GM12878 (cell line): ENCODE data around the gene RCCD1. TPM values are rescaled to one million over a fixed set of nuclear protein-coding genes. Genes with fewer than 3 reads are reported as not detected.

Source experiments
- ATAC-seq: fragments of 200-7000 bp; cut with Tn5 transposase; 3 replicates; pipeline ENCODE4 v1.9.1; 2020; ENCODE audit warnings: mild to moderate bottlenecking, moderate library complexity
- BruUV-seq: library from RNA; stranded (reverse); fragments of 400-500 nt; replicated peaks from 2 replicates; lab custom pipeline; 2021; lab: Mats Ljungman, UMichigan
- CTCF ChIA-PET: fragments of 300-600 bp; sonication (Branson Sonifier 250); formaldehyde crosslinking; extraction: SDS; loops from one replicate; lab custom pipeline; 2021; ENCODE audit warnings: inconsistent platforms; lab: Yijun Ruan, JAX
- POLR2A ChIA-PET: fragments of 350-600 bp; formaldehyde crosslinking; extraction: SDS; loops from one replicate; lab custom pipeline; 2021; ENCODE audit warnings: inconsistent platforms; lab: Charles Lee
- RAD21 ChIA-PET: fragments of 300-600 bp; sonication (Branson Sonifier 250); formaldehyde crosslinking; loops from one replicate; lab custom pipeline; 2023; ENCODE audit warnings: antibody characterized with exemption; ENCODE audit not compliant: unreplicated experiment; lab: Charles Lee
- SMC1A ChIA-PET: fragments of 300-600 bp; sonication (Branson Sonifier 250); formaldehyde crosslinking; loops from one replicate; lab custom pipeline; 2023; ENCODE audit not compliant: unreplicated experiment, uncharacterized antibody; lab: Charles Lee
- DNase-seq: peaks from one replicate; pipeline ENCODE4 v3.0.0-alpha.2; 2011; ENCODE audit warnings: low read depth, low spot score
- FAIRE-seq: peaks from 3 replicates; lab custom pipeline; 2011; peaks lifted over from hg19 to GRCh38; lab: Jason Lieb, UNC
- H2AFZ ChIP-seq: 2 replicates; pipeline ENCODE4 v1.6.0; 2011; ENCODE audit warnings: low read depth, low read length, control low read depth; ENCODE audit not compliant: control insufficient read depth
- H3K27ac ChIP-seq: 2 replicates; pipeline ENCODE4 v1.5.1; 2011; ENCODE audit warnings: control low read depth; ENCODE audit not compliant: control insufficient read depth, insufficient read depth
- H3K27me3 ChIP-seq, 2 experiments: replicated peaks in 1 of 2; 2 replicates each; pipeline versions ENCODE4 v1.6.0 to v1.6.1; 2011; ENCODE audit warnings: low read length in 1 of 2; ENCODE audit not compliant: control insufficient read depth in 2 of 2, insufficient read depth in 2 of 2
- H3K36me3 ChIP-seq, 2 experiments: 2 replicates each; pipeline ENCODE4 v1.5.1; 2011; ENCODE audit warnings: low read length in 1 of 2; ENCODE audit not compliant: control insufficient read depth in 2 of 2, insufficient read depth in 2 of 2
- H3K4me1 ChIP-seq: 2 replicates; pipeline ENCODE4 v1.6.1; 2011; ENCODE audit warnings: mild to moderate bottlenecking, low read length, moderate library complexity, mixed read lengths; ENCODE audit not compliant: control insufficient read depth, insufficient read depth
- H3K4me2 ChIP-seq: 2 replicates; pipeline ENCODE4 v1.6.0; 2011; ENCODE audit warnings: control low read depth; ENCODE audit not compliant: control insufficient read depth, insufficient read depth
- H3K4me3 ChIP-seq: fragments of 200-600 bp; sonication (generic); 2 replicates; pipeline ENCODE4 v1.5.1; 2016
- H3K79me2 ChIP-seq: 2 replicates; pipeline ENCODE4 v1.6.0; 2011; ENCODE audit warnings: low read length; ENCODE audit not compliant: control insufficient read depth, insufficient read depth
- H3K9ac ChIP-seq: 2 replicates; pipeline ENCODE4 v1.8.0; 2011; ENCODE audit warnings: low read length, control low read depth, mixed read lengths; ENCODE audit not compliant: control insufficient read depth, insufficient read depth
- H3K9me3 ChIP-seq: replicated peaks from 3 replicates; pipeline ENCODE4 v1.5.1; 2011; ENCODE audit warnings: mild to moderate bottlenecking, low read length; ENCODE audit not compliant: control insufficient read depth, insufficient read depth
- H4K20me1 ChIP-seq: 2 replicates; pipeline ENCODE4 v1.6.0; 2011; ENCODE audit not compliant: control insufficient read depth, insufficient read depth
- ATF7 ChIP-seq: fragments of 450-650 bp; IDR thresholded peaks from 2 replicates; pipeline ENCODE4 v1.6.1; 2016; ENCODE audit warnings: low read depth, mild to moderate bottlenecking
- CBFB ChIP-seq: IDR thresholded peaks from 2 replicates; pipeline ENCODE4 v1.6.1; 2016; ENCODE audit warnings: antibody characterized with exemption, low read depth
- CREM ChIP-seq: IDR thresholded peaks from 2 replicates; pipeline ENCODE4 v1.6.1; 2014; ENCODE audit warnings: antibody characterized with exemption, low read depth
- HDAC2 ChIP-seq: fragments of 200-600 bp; sonication (generic); IDR thresholded peaks from 2 replicates; pipeline ENCODE4 v1.6.1; 2017
- HDAC6 ChIP-seq: fragments of 200-600 bp; sonication (generic); IDR thresholded peaks from one replicate; pipeline ENCODE4 v1.8.0; 2017; ENCODE audit warnings: antibody characterized with exemption; ENCODE audit not compliant: unreplicated experiment
- IKZF1 ChIP-seq: fragments of 450-650 bp; conservative IDR thresholded peaks from 2 replicates; pipeline ENCODE4 v1.6.1; 2017; ENCODE audit warnings: antibody characterized with exemption, mild to moderate bottlenecking
- NFYA ChIP-seq: IDR thresholded peaks from 2 replicates; pipeline ENCODE4 v1.6.1; 2011; ENCODE audit warnings: low read depth, mild to moderate bottlenecking, low read length, improper control_type of control experiment, borderline replicate concordance
- NFYB ChIP-seq: IDR thresholded peaks from 2 replicates; pipeline ENCODE4 v1.6.1; 2011; ENCODE audit warnings: low read depth, mild to moderate bottlenecking, low read length, improper control_type of control experiment, moderate library complexity; ENCODE audit not compliant: insufficient read depth
- RFX5 ChIP-seq: IDR thresholded peaks from 2 replicates; pipeline ENCODE4 v1.6.1; 2011; ENCODE audit warnings: low read depth, low read length, improper control_type of control experiment
- SMAD5 ChIP-seq: IDR thresholded peaks from 2 replicates; pipeline ENCODE4 v1.6.1; 2016; ENCODE audit warnings: antibody characterized with exemption, low read depth
- SMC3 ChIP-seq: IDR thresholded peaks from 2 replicates; pipeline ENCODE4 v1.6.1; 2011; ENCODE audit warnings: low read length, improper control_type of control experiment, borderline replicate concordance
- TCF3 ChIP-seq: IDR thresholded peaks from 2 replicates; pipeline ENCODE4 v1.6.1; 2012; ENCODE audit warnings: low read depth, mild to moderate bottlenecking, low read length, borderline replicate concordance; ENCODE audit not compliant: insufficient read depth
- TCF7 ChIP-seq: IDR thresholded peaks from 2 replicates; pipeline ENCODE4 v1.6.1; 2014; ENCODE audit warnings: antibody characterized with exemption, borderline replicate concordance
- ZBTB4 ChIP-seq: fragments of 450-650 bp; formaldehyde crosslinking; IDR thresholded peaks from 2 replicates; pipeline ENCODE4 v1.4.0; 2022; ENCODE audit warnings: mild to moderate bottlenecking, moderate library complexity
- WGBS: methylation state at CpG from one replicate; pipeline ENCODE4 v1.1.6; 2016; ENCODE audit warnings: low lambda C conversion rate; ENCODE audit not compliant: insufficient replicate concordance, insufficient coverage; ENCODE audit errors: missing lambda C conversion rate; 5-methylcytosine and 5-hydroxymethylcytosine counted together
- in situ Hi-C: fragments of 300-500 bp; cut with MboI; formaldehyde crosslinking; loops from 9 replicates; pipeline ENCODE4 v1.14.3; 2018; ENCODE audit warnings: mixed read lengths
- intact Hi-C: fragments of 100-400 bp; cut with micrococcal nuclease; formaldehyde crosslinking; loops from one replicate; pipeline ENCODE4 v1.14.2; 2022; ENCODE audit not compliant: unreplicated experiment
- polyA plus RNA-seq, 11 experiments: library from polyadenylated mRNA; depleted of rRNA in 4 of 11; unstranded in 6 of 11; stranded (reverse) in 5 of 11; fragments of >200 nt; fragmentation: Nextera tagmentation in 4 of 11; fragmentation: Illumina TruSeq in 1 of 11; extraction: Ambion mirVana in 4 of 11; extraction: Trizol in 1 of 11; gene quantifications; 1 replicate in 1 of 11; 2 replicates in 10 of 11; pipeline versions ENCODE4 v1.2.1 to v1.2.3, GENCODE V29; 2011 to 2016; ENCODE audit warnings: inconsistent platforms in 2 of 11, missing spikeins in 2 of 11, low read depth in 1 of 11
- total RNA-seq, 4 experiments: library from RNA; depleted of rRNA in 3 of 4; stranded (reverse); fragments of >200 nt in 3 of 4; fragmentation: Illumina TruSeq in 1 of 4; extraction: Trizol in 1 of 4; gene quantifications; 2 replicates each; pipeline versions ENCODE4 v1.2.1 to v1.2.3, GENCODE V29; 2013 to 2021
- TF ChIP-seq, protein P1 (sequence below): fragments of 450-650 bp; IDR thresholded peaks from 2 replicates; pipeline ENCODE4 v1.6.1; 2016; ENCODE audit warnings: mild to moderate bottlenecking, moderate library complexity, borderline replicate concordance
- TF ChIP-seq, protein P2 (sequence below): fragments of 150-350 bp; IDR thresholded peaks from 2 replicates; pipeline ENCODE4 v1.6.1; 2014; ENCODE audit warnings: mild to moderate bottlenecking, low read depth, low read length

RCCD1 gene
- total and polyA plus RNA-seq, 10 of the 15 experiments (the other 5 are each of a cell fraction or from before 2014, with no cell fraction given): 5.2 to 30.4 (median 20.9) TPM

DNA sequence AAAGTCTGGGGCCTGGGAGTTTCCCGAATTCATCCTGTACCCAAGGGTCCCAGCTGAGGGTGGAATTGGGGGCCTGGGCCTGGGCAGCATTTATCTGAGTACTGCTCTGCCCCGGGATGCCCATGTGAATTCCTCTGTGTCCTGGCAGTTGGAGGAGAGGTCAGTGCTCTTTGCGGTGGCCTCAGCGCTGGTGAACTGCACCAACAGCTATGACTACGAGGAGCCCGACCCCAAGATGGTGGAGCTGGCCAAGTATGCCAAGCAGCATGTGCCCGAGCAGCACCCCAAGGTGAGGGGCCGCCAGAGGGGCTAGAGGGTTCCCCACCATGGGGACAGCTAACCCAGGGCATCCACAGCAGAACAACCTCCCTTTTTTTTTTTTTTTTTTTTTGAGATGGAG is 6.2 kb upstream of the RCCD1 start:
- Histone ChIP-seq H3K27ac (no peak overlapping the region), H3K27me3 (no peaks in the 10 kb centered on the region), H3K4me2 (no peak overlapping the region), H3K9ac (no peak overlapping the region), H4K20me1 (no peaks in the 10 kb centered on the region), H3K36me3 (peaks cover 23 to 31% of the 10 kb centered on the region in 2 experiments), H3K4me1 (no peaks in the 10 kb centered on the region), H3K79me2 (no peaks in the 10 kb centered on the region), H2AFZ (no peak overlapping the region), H3K9me3 (no peaks in the 10 kb centered on the region), H3K4me3 (no peak overlapping the region)
- no TSS peak for BruUV-seq
- 97% methylated on average over 8 of the region's 8 CpGs for WGBS
- ATAC-seq (no peak), FAIRE-seq (no peak), DNase-seq (no peak)
- intact Hi-C loops (no loop called here), in situ Hi-C loops (no loop called here)
- ChIA-PET POLR2A (interaction anchor here (0.6 to 1.4 kb wide), 3 partner anchors 8 to 30 kb away, joined by 3 to 5 read pairs (median 4); no protein-coding TSS in a partner anchor), RAD21 (no interaction called here), SMC1A (interaction anchor here (0.8 kb wide), 1 partner anchor 10 kb away, joined by 3 read pairs; no protein-coding TSS in a partner anchor), CTCF (no interaction called here)
- TF ChIP-seq IKZF1: no peak
- TF ChIP-seq HDAC2: no peak
- no peak for TF ChIP-seq TCF3
- TF ChIP-seq SMAD5: no peak
- no peak for TF ChIP-seq SMC3
- TF ChIP-seq, protein P1, sequence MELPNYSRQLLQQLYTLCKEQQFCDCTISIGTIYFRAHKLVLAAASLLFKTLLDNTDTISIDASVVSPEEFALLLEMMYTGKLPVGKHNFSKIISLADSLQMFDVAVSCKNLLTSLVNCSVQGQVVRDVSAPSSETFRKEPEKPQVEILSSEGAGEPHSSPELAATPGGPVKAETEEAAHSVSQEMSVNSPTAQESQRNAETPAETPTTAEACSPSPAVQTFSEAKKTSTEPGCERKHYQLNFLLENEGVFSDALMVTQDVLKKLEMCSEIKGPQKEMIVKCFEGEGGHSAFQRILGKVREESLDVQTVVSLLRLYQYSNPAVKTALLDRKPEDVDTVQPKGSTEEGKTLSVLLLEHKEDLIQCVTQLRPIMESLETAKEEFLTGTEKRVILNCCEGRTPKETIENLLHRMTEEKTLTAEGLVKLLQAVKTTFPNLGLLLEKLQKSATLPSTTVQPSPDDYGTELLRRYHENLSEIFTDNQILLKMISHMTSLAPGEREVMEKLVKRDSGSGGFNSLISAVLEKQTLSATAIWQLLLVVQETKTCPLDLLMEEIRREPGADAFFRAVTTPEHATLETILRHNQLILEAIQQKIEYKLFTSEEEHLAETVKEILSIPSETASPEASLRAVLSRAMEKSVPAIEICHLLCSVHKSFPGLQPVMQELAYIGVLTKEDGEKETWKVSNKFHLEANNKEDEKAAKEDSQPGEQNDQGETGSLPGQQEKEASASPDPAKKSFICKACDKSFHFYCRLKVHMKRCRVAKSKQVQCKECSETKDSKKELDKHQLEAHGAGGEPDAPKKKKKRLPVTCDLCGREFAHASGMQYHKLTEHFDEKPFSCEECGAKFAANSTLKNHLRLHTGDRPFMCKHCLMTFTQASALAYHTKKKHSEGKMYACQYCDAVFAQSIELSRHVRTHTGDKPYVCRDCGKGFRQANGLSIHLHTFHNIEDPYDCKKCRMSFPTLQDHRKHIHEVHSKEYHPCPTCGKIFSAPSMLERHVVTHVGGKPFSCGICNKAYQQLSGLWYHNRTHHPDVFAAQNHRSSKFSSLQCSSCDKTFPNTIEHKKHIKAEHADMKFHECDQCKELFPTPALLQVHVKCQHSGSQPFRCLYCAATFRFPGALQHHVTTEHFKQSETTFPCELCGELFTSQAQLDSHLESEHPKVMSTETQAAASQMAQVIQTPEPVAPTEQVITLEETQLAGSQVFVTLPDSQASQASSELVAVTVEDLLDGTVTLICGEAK: no peak
- TF ChIP-seq ATF7: no peak
- TF ChIP-seq, protein P2, sequence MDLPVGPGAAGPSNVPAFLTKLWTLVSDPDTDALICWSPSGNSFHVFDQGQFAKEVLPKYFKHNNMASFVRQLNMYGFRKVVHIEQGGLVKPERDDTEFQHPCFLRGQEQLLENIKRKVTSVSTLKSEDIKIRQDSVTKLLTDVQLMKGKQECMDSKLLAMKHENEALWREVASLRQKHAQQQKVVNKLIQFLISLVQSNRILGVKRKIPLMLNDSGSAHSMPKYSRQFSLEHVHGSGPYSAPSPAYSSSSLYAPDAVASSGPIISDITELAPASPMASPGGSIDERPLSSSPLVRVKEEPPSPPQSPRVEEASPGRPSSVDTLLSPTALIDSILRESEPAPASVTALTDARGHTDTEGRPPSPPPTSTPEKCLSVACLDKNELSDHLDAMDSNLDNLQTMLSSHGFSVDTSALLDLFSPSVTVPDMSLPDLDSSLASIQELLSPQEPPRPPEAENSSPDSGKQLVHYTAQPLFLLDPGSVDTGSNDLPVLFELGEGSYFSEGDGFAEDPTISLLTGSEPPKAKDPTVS: no peak
- TF ChIP-seq CREM: no peak
- no peak for TF ChIP-seq RFX5
- TF ChIP-seq ZBTB4 (CRISPR knock-in tag): no peak
- TF ChIP-seq HDAC6: no peak
- TF ChIP-seq NFYB: no peak
- no peak for TF ChIP-seq NFYA
- TF ChIP-seq TCF7: no peak
- no peak for TF ChIP-seq CBFB
